IMR-90 (cell line): ENCODE measurements around the gene HDDC3. TPM values are rescaled to one million over a fixed set of nuclear protein-coding genes. Genes with fewer than 3 reads are reported as not detected.

Experiments used
- ATAC-seq: fragments of 200-7000 bp; cut with Tn5 transposase; 2 replicates; pipeline ENCODE4 v1.9.1; 2020; ENCODE audit warnings: low read depth, mild to moderate bottlenecking, moderate library complexity
- BruUV-seq: library from RNA; stranded (reverse); fragments of 400-500 nt; replicated peaks from 2 replicates; lab custom pipeline; 2021; lab: Mats Ljungman, UMichigan
- CTCF ChIA-PET: fragments of 300-600 bp; formaldehyde crosslinking; extraction: SDS; loops from one replicate; lab custom pipeline; 2021; ENCODE audit warnings: antibody characterized with exemption; lab: Yijun Ruan, JAX
- POLR2A ChIA-PET: fragments of 300-600 bp; sonication (Branson Sonifier 250); formaldehyde crosslinking; loops from one replicate; lab custom pipeline; 2022; ENCODE audit warnings: antibody characterized with exemption; ENCODE audit not compliant: unreplicated experiment; lab: Charles Lee
- DNase-seq: peaks from one replicate; pipeline ENCODE4 v3.0.0; 2013
- H2AFZ ChIP-seq: replicated peaks from 2 replicates; pipeline ENCODE3; 2013; ENCODE audit warnings: low read length, mild to moderate bottlenecking; ENCODE audit not compliant: poor library complexity
- H2AK5ac ChIP-seq: 2 replicates; pipeline ENCODE4 v1.6.1; 2013; ENCODE audit warnings: low read depth, low read length, inconsistent platforms
- H2AK9ac ChIP-seq: replicated peaks from 2 replicates; pipeline ENCODE3; 2013; ENCODE audit warnings: mild to moderate bottlenecking, low read depth, low read length, moderate library complexity; ENCODE audit not compliant: poor library complexity
- H2BK120ac ChIP-seq: 2 replicates; pipeline ENCODE4 v1.6.1; 2013; ENCODE audit warnings: low read depth, low read length, inconsistent platforms
- H2BK15ac ChIP-seq: 3 replicates; pipeline ENCODE4 v1.6.1; 2013; ENCODE audit warnings: low read depth, low read length, inconsistent platforms
- H2BK20ac ChIP-seq: 2 replicates; pipeline ENCODE4 v1.6.1; 2013; ENCODE audit warnings: low read depth, mild to moderate bottlenecking, inconsistent platforms, low read length, moderate library complexity
- H2BK5ac ChIP-seq: 2 replicates; pipeline ENCODE4 v1.6.1; 2013; ENCODE audit warnings: mild to moderate bottlenecking, low read depth, low read length, inconsistent platforms; ENCODE audit not compliant: poor library complexity, severe bottlenecking
- H3K14ac ChIP-seq: replicated peaks from 2 replicates; pipeline ENCODE4 v1.6.1; 2013; ENCODE audit warnings: low read depth, low read length, inconsistent platforms
- H3K18ac ChIP-seq: 2 replicates; pipeline ENCODE4 v1.6.1; 2013; ENCODE audit warnings: low read depth, low read length, control low read depth
- H3K23ac ChIP-seq: 2 replicates; pipeline ENCODE4 v1.6.1; 2013; ENCODE audit warnings: low read depth, low read length, inconsistent platforms
- H3K27ac ChIP-seq: 2 replicates; pipeline ENCODE4 v1.5.1; 2013; ENCODE audit warnings: mild to moderate bottlenecking, control low read depth, low read length; ENCODE audit not compliant: insufficient read depth
- H3K27me3 ChIP-seq: 2 replicates; pipeline ENCODE4 v1.6.1; 2013; ENCODE audit warnings: low read length; ENCODE audit not compliant: control insufficient read depth, insufficient read depth
- H3K36me3 ChIP-seq: 2 replicates; pipeline ENCODE4 v1.6.1; 2013; ENCODE audit warnings: low read length, mixed read lengths; ENCODE audit not compliant: control insufficient read depth, insufficient read depth
- H3K4ac ChIP-seq: 2 replicates; pipeline ENCODE4 v1.6.1; 2013; ENCODE audit warnings: low read depth, low read length, inconsistent platforms
- H3K4me1 ChIP-seq: 2 replicates; pipeline ENCODE4 v1.6.1; 2013; ENCODE audit warnings: low read length, mixed read lengths; ENCODE audit not compliant: control insufficient read depth, insufficient read depth
- H3K4me2 ChIP-seq: 2 replicates; pipeline ENCODE4 v1.6.1; 2013; ENCODE audit warnings: low read depth, mild to moderate bottlenecking, control low read depth, low read length, moderate library complexity
- H3K4me3 ChIP-seq: 2 replicates; pipeline ENCODE4 v1.5.1; 2013; ENCODE audit warnings: low read depth, mild to moderate bottlenecking, control low read depth, low read length, moderate library complexity; ENCODE audit not compliant: insufficient read depth
- H3K56ac ChIP-seq: 2 replicates; pipeline ENCODE4 v1.6.1; 2013; ENCODE audit warnings: low read length, inconsistent platforms; ENCODE audit not compliant: insufficient read depth; ENCODE audit errors: extremely low read depth
- H3K79me1 ChIP-seq, 2 experiments: 2 replicates each; pipeline ENCODE4 v1.6.1; 2013; ENCODE audit warnings: low read length in 2 of 2, inconsistent platforms in 1 of 2, low read depth in 1 of 2
- H3K9ac ChIP-seq: 2 replicates; pipeline ENCODE4 v1.6.1; 2013; ENCODE audit warnings: low read depth, low read length, control low read depth
- H3K9me1 ChIP-seq: 2 replicates; pipeline ENCODE4 v1.6.1; 2013; ENCODE audit warnings: low read length, inconsistent platforms; ENCODE audit not compliant: insufficient read depth
- H3K9me3 ChIP-seq: 2 replicates; pipeline ENCODE4 v1.6.1; 2013; ENCODE audit warnings: low read length; ENCODE audit not compliant: control insufficient read depth, insufficient read depth
- H4K20me1 ChIP-seq: 2 replicates; pipeline ENCODE4 v1.6.1; 2013; ENCODE audit warnings: low read length, inconsistent platforms; ENCODE audit not compliant: insufficient read depth
- H4K5ac ChIP-seq: 2 replicates; pipeline ENCODE4 v1.6.1; 2013; ENCODE audit warnings: mild to moderate bottlenecking, low read depth, low read length, control low read depth
- H4K8ac ChIP-seq, 2 experiments: 2 replicates each; pipeline ENCODE4 v1.6.1; 2013; ENCODE audit warnings: low read depth in 2 of 2, low read length in 2 of 2, control low read depth in 1 of 2, inconsistent platforms in 1 of 2
- H4K91ac ChIP-seq: 2 replicates; pipeline ENCODE4 v1.6.1; 2013; ENCODE audit warnings: low read depth, low read length, inconsistent platforms; ENCODE audit not compliant: insufficient read depth
- BHLHE40 ChIP-seq: fragments of 150-350 bp; IDR thresholded peaks from 2 replicates; pipeline ENCODE4 v1.6.1; 2016; ENCODE audit warnings: mild to moderate bottlenecking, low read depth, low read length
- CHD1 ChIP-seq: IDR thresholded peaks from 2 replicates; pipeline ENCODE4 v1.6.1; 2012; ENCODE audit warnings: low read depth, low read length, improper control_type of control experiment
- MAZ ChIP-seq: IDR thresholded peaks from 2 replicates; pipeline ENCODE4 v1.6.1; 2012; ENCODE audit warnings: low read depth, mild to moderate bottlenecking, low read length, improper control_type of control experiment, moderate library complexity, borderline replicate concordance
- MXI1 ChIP-seq: IDR thresholded peaks from 2 replicates; pipeline ENCODE4 v1.6.1; 2012; ENCODE audit warnings: low read depth, mild to moderate bottlenecking, low read length, moderate library complexity, borderline replicate concordance
- NFE2L2 ChIP-seq: fragments of 150-350 bp; IDR thresholded peaks from 2 replicates; pipeline ENCODE4 v1.6.1; 2016; ENCODE audit warnings: low read depth, mild to moderate bottlenecking, low read length
- RCOR1 ChIP-seq: IDR thresholded peaks from 2 replicates; pipeline ENCODE4 v1.6.1; 2012; ENCODE audit warnings: mild to moderate bottlenecking, low read length, improper control_type of control experiment; ENCODE audit not compliant: insufficient replicate concordance
- SMC3 ChIP-seq: fragments of 150-350 bp; IDR thresholded peaks from 2 replicates; pipeline ENCODE4 v1.6.1; 2016; ENCODE audit warnings: low read depth, mild to moderate bottlenecking, antibody characterized with exemption, low read length, moderate library complexity
- WGBS, 2 experiments: methylation state at CpG; one replicate each; pipeline versions ENCODE4 v1.1.5 to v1.1.7; 2013; ENCODE audit warnings: missing lambda C conversion rate in 2 of 2; ENCODE audit not compliant: insufficient read length in 1 of 2; ENCODE audit errors: extremely low coverage in 2 of 2; 5-methylcytosine and 5-hydroxymethylcytosine counted together
- dilution Hi-C: fragments of 300-500 bp; cut with HindIII; formaldehyde crosslinking; loops from one replicate; pipeline ENCODE4 v1.14.3; 2018; ENCODE audit warnings: low sequenced_read_pairs; ENCODE audit not compliant: unreplicated experiment
- in situ Hi-C: fragments of 300-500 bp; cut with MboI; formaldehyde crosslinking; loops from 3 replicates; pipeline ENCODE4 v1.14.3; 2019; ENCODE audit warnings: low sequenced_read_pairs, inconsistent platforms, mixed read lengths
- intact Hi-C: fragments of 100-400 bp; cut with micrococcal nuclease; formaldehyde crosslinking; loops from 2 replicates; pipeline ENCODE4 v1.10.0; 2022
- polyA plus RNA-seq, 3 experiments: library from polyadenylated mRNA; depleted of rRNA; stranded (reverse); fragments of >200 nt; gene quantifications; 2 replicates each; pipeline ENCODE4 v1.2.3, GENCODE V29; 2012; ENCODE audit warnings: low replicate concordance in 1 of 3
- total RNA-seq: library from RNA; depleted of rRNA; stranded (reverse); fragments of >200 nt; gene quantifications from 2 replicates; pipeline ENCODE4 v1.2.3, GENCODE V29; 2012
- TF ChIP-seq, protein P1 (sequence below): conservative IDR thresholded peaks from 2 replicates; pipeline ENCODE4 v1.5.1; 2012; ENCODE audit warnings: mild to moderate bottlenecking, low read depth, low read length, improper control_type of control experiment

HDDC3 gene
- total and polyA plus RNA-seq, 2 of the 4 experiments (the other 2 are of a cell fraction): 7.9 to 10.7 TPM

DNA sequence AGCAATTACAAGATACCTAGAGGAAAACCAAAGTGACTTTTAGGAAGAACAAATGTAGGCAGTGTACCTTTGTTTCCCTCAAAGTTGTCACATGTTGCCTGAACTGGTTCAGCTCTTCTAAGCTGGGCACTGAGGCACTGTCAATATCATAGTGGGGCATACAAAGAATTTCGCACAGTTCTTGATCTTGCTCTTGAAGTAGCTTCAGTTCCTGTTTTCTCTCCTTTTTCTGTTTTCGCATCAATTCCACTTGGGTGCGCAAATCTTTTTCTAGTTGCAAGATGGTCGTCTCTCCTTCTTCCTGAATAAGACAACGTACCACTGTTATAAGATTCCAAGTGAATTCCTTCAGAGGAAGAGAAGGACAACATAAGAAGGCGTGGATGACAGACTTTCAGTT, 49.3 kb upstream of the HDDC3 start:
- intact Hi-C loops: no loop called here
- Histone ChIP-seq H3K27me3 (no peaks in the 10 kb centered on the region), H2AK9ac (no peak overlapping the region), H3K18ac (no peak overlapping the region), H2BK20ac (no peak overlapping the region), H2BK5ac (peak overlapping the region; percentile 41), H3K36me3 (peaks cover 14% of the 10 kb centered on the region), H3K27ac (no peak overlapping the region), H4K20me1 (no peaks in the 10 kb centered on the region), H4K8ac (peak overlapping the region in 1 of 2 experiments; percentile 37; a peak in 1 of 4 replicates), H2BK15ac (no peak overlapping the region), H2AFZ (no peak overlapping the region), H3K4me2 (no peak overlapping the region), H3K4ac (no peak overlapping the region), H3K56ac (no peak overlapping the region), H3K4me3 (no peak overlapping the region), H2AK5ac (no peak overlapping the region), H4K5ac (peak overlapping the region; percentile 72; the same call in 1 of the 2 replicates), H2BK120ac (no peak overlapping the region), H3K23ac (no peak overlapping the region), H3K9ac (no peak overlapping the region), H4K91ac (no peak overlapping the region), H3K4me1 (peaks cover 5% of the 10 kb centered on the region), H3K9me3 (no peaks in the 10 kb centered on the region), H3K14ac (no peak overlapping the region), H3K9me1 (no peaks in the 10 kb centered on the region; the same call in 1 of the 2 replicates), H3K79me1 (peaks cover 41 to 53% of the 10 kb centered on the region in 2 experiments)
- ATAC-seq (no peak), DNase-seq (no peak)
- ChIA-PET CTCF (interaction anchor here (0.9 kb wide), 1 partner anchor 25 kb away, joined by 3 read pairs; no protein-coding TSS in a partner anchor), POLR2A (interaction anchor here (0.5 kb wide), 1 partner anchor 25 kb away, joined by 4 read pairs; no protein-coding TSS in a partner anchor)
- dilution Hi-C loops: no loop called here
- in situ Hi-C loops: loop anchor here (25.0 kb wide), 2 partner anchors 1831 to 2006 kb away; no protein-coding TSS in a partner anchor
- TF ChIP-seq MXI1 (no peak), NFE2L2 (no peak), CHD1 (no peak), RCOR1 (no peak), MAZ (no peak), BHLHE40 (no peak), SMC3 (no peak)
- TF ChIP-seq, protein P1, sequence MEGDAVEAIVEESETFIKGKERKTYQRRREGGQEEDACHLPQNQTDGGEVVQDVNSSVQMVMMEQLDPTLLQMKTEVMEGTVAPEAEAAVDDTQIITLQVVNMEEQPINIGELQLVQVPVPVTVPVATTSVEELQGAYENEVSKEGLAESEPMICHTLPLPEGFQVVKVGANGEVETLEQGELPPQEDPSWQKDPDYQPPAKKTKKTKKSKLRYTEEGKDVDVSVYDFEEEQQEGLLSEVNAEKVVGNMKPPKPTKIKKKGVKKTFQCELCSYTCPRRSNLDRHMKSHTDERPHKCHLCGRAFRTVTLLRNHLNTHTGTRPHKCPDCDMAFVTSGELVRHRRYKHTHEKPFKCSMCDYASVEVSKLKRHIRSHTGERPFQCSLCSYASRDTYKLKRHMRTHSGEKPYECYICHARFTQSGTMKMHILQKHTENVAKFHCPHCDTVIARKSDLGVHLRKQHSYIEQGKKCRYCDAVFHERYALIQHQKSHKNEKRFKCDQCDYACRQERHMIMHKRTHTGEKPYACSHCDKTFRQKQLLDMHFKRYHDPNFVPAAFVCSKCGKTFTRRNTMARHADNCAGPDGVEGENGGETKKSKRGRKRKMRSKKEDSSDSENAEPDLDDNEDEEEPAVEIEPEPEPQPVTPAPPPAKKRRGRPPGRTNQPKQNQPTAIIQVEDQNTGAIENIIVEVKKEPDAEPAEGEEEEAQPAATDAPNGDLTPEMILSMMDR: no peak
- 100% methylated on average over 1 of the region's 6 CpGs; no CpG with 5 or more reads in 1 of the 2 experiments for WGBS, 2 experiments
- no TSS peak for BruUV-seq
